Neural crest cell (in vitro differentiated cells): ENCODE results near the gene KDELR1. TPM values are rescaled to one million over a fixed set of nuclear protein-coding genes. Genes with fewer than 3 reads are reported as not detected.
A peak's percentile ranks its signal among the peaks of the same experiment; 100 is the strongest.

Source experiments
- DNase-seq: peaks from one replicate; pipeline ENCODE4 v3.0.0; 2021; ENCODE audit warnings: low read depth, mixed read lengths, low spot score
- H3K27ac Mint-ChIP-seq: one replicate; pipeline ENCODE4 v1.8.0; 2021; ENCODE audit warnings: mild to moderate bottlenecking, mixed read lengths; ENCODE audit not compliant: unreplicated experiment
- H3K27me3 Mint-ChIP-seq: 2 replicates; pipeline ENCODE4 v1.8.0; 2021; ENCODE audit warnings: low read depth, mild to moderate bottlenecking, mixed read lengths
- H3K36me3 Mint-ChIP-seq: 2 replicates; pipeline ENCODE4 v1.8.0; 2021; ENCODE audit warnings: low read depth, mild to moderate bottlenecking, mixed read lengths
- H3K4me1 Mint-ChIP-seq: 2 replicates; pipeline ENCODE4 v1.8.0; 2021; ENCODE audit warnings: mixed read lengths
- H3K4me3 Mint-ChIP-seq: one replicate; pipeline ENCODE4 v1.8.0; 2021; ENCODE audit warnings: mild to moderate bottlenecking, mixed read lengths
- H3K9me3 Mint-ChIP-seq: 2 replicates; pipeline ENCODE4 v1.8.0; 2021; ENCODE audit warnings: mixed read lengths
- long read RNA-seq: library from polyadenylated mRNA; unstranded; transcript quantifications from one replicate; pipeline ENCODE4 v2.0.0, GENCODE V29; 2020
- total RNA-seq: library from RNA; stranded (reverse); gene quantifications from 2 replicates; pipeline ENCODE4 v1.2.1, GENCODE V29; 2021
- TF ChIP-seq, protein P1 (sequence below): fragments of 200-600 bp; sonication (generic); conservative IDR thresholded peaks from 2 replicates; pipeline ENCODE4 v1.5.0; 2021; ENCODE audit warnings: antibody characterized with exemption, mild to moderate bottlenecking

Gene KDELR1
- 163 and 172 TPM in 2 replicates for total RNA-seq
- long read RNA-seq, transcript KDELR1-201 (5 exons, 1,557 nt), result major isoform, 5 of 8 reads
- long read RNA-seq, partial matches to known transcripts, result 1 of 8 reads
- long read RNA-seq, other reads (novel, unspliced or antisense), result 2 of 8 reads

DNA sequence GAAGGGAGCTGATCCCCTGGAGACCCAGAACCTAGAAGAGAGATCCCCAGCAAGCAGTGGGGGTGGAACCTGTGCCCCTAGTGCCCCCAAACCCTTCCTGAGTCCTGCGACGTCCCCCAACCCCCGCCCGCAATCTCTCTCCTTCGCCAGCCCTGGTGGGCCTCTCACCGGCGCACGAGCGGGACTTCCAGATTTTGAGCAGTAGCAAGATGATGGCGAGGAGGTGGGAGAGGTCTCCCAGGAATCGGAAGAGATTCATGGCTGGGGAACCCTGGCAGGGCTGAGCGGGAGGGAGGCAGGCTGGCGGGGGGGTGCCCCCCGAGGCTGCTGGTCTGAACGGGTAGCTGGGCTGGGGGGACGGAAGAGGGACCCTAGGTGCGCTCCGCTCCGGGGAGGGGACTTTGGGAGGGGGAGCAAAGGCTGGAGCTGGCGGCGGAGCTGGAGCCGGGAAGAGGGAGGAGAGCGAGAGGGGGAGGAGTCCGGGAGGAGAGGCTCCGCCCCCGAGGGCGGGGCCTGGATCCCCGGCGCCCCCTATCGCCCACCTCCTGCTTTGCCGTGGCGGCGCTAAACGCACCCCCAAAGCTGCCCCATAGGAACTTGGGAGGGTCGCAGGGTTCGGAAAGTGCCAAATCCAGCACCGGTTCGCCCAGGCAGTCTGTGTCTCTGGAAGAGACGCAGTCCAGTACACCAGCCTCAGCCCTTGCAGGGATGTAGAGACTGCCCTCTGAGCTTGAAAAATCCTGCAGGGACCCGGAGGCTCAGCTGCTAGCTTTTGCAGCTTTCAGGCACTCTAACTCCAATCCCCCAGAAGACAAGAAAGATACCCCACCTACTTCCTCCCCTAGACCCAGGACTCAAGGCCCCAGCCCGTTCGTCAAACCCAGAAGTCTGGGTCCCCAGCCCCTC is at the start of gene KDELR1:
Gene KDELR1 (minus strand): TSS at position 452 of the 906 bp plus-strand sequence. CDS start 193 bp downstream, at position 259.
- peaks cover 30% of the 10 kb centered on the region for H3K4me1 Mint-ChIP-seq
- peak within 1 kb of the TSS; percentile 94 for H3K4me3 Mint-ChIP-seq
- peaks cover 7% of the 10 kb centered on the region for H3K36me3 Mint-ChIP-seq
- DNase-seq, result peak; percentile 88
- peaks cover 40% of the 10 kb centered on the region for H3K27me3 Mint-ChIP-seq
- H3K27ac Mint-ChIP-seq, result peak within 1 kb of the TSS; percentile 96
- H3K9me3 Mint-ChIP-seq, result no peaks in the 10 kb centered on the region
- TF ChIP-seq, protein P1, sequence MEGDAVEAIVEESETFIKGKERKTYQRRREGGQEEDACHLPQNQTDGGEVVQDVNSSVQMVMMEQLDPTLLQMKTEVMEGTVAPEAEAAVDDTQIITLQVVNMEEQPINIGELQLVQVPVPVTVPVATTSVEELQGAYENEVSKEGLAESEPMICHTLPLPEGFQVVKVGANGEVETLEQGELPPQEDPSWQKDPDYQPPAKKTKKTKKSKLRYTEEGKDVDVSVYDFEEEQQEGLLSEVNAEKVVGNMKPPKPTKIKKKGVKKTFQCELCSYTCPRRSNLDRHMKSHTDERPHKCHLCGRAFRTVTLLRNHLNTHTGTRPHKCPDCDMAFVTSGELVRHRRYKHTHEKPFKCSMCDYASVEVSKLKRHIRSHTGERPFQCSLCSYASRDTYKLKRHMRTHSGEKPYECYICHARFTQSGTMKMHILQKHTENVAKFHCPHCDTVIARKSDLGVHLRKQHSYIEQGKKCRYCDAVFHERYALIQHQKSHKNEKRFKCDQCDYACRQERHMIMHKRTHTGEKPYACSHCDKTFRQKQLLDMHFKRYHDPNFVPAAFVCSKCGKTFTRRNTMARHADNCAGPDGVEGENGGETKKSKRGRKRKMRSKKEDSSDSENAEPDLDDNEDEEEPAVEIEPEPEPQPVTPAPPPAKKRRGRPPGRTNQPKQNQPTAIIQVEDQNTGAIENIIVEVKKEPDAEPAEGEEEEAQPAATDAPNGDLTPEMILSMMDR, result peak; percentile 88

DNA sequence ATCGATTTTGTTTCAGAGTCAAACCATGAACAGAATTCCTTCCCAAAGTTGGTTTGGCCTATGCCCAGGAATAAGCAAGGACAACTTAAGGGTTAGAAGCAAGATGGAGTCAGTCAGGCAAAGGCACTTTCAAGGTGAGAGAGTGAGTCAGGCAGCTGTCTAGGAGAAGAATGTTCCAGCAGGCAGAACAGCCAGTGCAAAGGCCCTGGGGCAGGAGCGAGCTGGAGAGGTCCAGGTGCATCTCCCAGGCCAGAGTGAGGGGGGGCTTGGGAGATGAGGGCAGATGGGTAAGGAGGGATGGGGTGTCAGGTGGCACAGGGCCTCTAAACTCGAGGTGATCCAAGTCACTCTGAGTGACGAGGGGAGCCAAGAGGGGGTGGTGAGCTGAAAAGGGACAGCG is 45.2 kb upstream of the KDELR1 start:
- TF ChIP-seq, protein P1, result no peak
- Mint-ChIP-seq H3K27me3 (no peaks in the 10 kb centered on the region), H3K27ac (no peak overlapping the region), H3K9me3 (peaks cover 3% of the 10 kb centered on the region), H3K4me1 (peaks cover 7% of the 10 kb centered on the region), H3K4me3 (no peak overlapping the region), H3K36me3 (no peaks in the 10 kb centered on the region)
- no peak for DNase-seq

DNA sequence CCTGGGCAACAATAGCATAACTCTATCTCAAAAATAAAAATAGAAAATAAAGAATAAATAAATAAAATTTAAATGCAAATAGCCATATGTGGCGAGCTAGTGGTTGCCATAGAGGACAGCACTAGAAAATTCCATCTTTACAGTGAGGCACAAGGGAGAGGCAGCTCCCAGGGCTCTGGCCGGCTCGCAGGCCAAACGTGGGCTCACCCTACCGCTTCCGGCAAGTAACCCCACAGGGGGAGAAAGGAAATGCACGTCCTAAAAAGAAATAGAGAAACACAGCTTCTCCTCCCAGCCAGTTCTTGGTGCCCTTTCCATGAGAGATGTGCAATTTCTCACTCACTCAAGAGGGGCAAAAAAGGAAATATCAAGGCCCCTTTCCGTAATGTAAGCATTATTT is 42.0 kb upstream of the KDELR1 start:
- H3K4me3 Mint-ChIP-seq, result no peak overlapping the region
- H3K27ac Mint-ChIP-seq, result no peak overlapping the region

DNA sequence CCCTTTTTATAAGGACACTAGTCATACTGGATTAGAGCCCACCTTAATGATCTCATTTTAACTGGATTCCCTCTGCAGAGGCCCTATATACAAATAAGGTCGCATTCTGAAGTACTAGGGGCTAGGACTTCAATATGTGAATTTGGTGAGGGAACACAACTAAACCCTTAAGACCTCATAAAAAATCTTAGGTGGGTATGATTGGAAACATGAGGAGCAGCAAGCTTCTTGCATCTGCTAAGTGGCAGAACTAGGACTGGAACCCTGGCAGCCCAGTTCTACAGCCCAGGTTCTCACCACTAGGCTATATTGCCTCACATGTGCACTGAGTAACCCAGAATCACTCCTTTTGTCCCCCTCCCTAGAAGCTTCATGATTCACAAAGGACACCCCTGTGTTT is 37.3 kb upstream of the KDELR1 start:
- Mint-ChIP-seq H3K36me3 (peaks cover 4% of the 10 kb centered on the region), H3K27me3 (no peaks in the 10 kb centered on the region), H3K27ac (no peak overlapping the region), H3K9me3 (peaks cover 6% of the 10 kb centered on the region), H3K4me3 (no peak overlapping the region), H3K4me1 (peaks cover 12% of the 10 kb centered on the region)
- TF ChIP-seq, protein P1, result no peak
- no peak for DNase-seq

More for the DNA sequence above, 42.0 kb upstream of the KDELR1 start:
- peaks cover 4% of the 10 kb centered on the region for H3K36me3 Mint-ChIP-seq
- DNase-seq, result no peak
- H3K9me3 Mint-ChIP-seq, result peaks cover 6% of the 10 kb centered on the region
- H3K4me1 Mint-ChIP-seq, result peaks cover 7% of the 10 kb centered on the region
- H3K27me3 Mint-ChIP-seq, result no peaks in the 10 kb centered on the region
- TF ChIP-seq, protein P1, result no peak

DNA sequence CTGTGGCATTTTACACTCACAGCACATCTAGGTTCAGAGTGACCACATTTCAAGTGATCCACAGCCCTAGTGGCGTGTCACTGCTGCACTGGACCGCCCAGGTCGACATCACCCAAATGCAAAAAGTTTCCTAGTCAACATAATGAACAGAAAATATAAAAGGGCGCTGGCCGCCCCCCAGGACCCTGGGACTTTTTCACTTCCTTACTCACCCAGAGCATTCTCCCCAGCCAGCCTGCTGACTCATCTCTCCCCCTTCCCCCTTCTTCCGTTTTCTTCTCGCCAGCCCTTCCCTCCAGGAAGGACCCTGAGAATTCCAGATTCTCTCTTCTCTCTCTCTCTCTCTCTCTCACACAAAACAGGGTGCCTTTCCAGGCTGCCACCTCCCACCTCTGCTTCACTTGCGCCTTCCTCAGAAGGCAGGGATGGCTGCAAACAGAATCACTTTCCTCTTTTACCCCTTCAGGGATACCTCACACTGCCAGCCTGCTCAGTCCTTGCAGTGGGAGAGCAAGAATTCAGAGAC is 33.4 kb upstream of the KDELR1 start:
- Mint-ChIP-seq H3K4me3 (no peak overlapping the region), H3K27me3 (no peaks in the 10 kb centered on the region), H3K36me3 (no peaks in the 10 kb centered on the region), H3K4me1 (peaks cover 17% of the 10 kb centered on the region), H3K27ac (peak overlapping the region; percentile 99), H3K9me3 (no peaks in the 10 kb centered on the region)
- DNase-seq, result no peak
- TF ChIP-seq, protein P1, result no peak
